DND-41 (cell line): ENCODE measurements around the gene PTPRK.

Experiments
- EZH2 ChIP-seq: IDR thresholded peaks from 3 replicates; pipeline ENCODE4 v1.6.1; 2012; ENCODE audit warnings: borderline replicate concordance, low read depth, mild to moderate bottlenecking, moderate library complexity, low read length, inconsistent platforms; ENCODE audit not compliant: severe bottlenecking
- TF ChIP-seq, protein P1 (sequence below): IDR thresholded peaks from 2 replicates; pipeline ENCODE4 v1.5.1; 2012; ENCODE audit warnings: borderline replicate concordance, low read length, moderate library complexity, mild to moderate bottlenecking; ENCODE audit not compliant: poor library complexity, severe bottlenecking; ENCODE audit errors: extremely low read depth

DNA sequence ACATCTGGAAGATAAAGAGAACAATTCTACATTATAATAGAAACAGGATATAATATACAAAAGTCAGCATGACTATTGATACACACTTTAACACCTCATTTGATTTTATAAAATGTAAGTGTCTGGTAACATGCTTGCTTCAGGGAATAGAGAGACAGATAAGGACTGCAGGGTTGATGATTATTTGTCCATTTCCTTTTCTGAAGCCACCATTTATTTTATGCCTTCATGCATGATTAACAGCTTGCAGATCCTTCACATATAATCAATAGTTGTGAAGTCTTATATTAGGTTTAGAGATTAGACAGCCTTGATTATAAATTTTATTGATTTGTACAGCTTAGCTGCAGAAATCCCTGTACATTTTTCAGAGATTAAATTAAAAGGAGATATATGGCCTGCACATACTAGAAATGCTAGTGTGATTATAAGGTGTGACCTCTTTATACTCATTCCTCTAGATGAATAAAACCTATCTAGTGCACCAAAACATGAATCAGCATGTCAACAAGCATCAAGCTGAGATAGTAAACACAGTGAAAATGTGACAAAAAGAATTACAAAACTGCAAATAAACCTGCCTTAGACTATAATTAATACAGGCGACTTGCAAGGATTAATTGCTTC is 420.7 kb downstream of the PTPRK start:
- TF ChIP-seq, protein P1, sequence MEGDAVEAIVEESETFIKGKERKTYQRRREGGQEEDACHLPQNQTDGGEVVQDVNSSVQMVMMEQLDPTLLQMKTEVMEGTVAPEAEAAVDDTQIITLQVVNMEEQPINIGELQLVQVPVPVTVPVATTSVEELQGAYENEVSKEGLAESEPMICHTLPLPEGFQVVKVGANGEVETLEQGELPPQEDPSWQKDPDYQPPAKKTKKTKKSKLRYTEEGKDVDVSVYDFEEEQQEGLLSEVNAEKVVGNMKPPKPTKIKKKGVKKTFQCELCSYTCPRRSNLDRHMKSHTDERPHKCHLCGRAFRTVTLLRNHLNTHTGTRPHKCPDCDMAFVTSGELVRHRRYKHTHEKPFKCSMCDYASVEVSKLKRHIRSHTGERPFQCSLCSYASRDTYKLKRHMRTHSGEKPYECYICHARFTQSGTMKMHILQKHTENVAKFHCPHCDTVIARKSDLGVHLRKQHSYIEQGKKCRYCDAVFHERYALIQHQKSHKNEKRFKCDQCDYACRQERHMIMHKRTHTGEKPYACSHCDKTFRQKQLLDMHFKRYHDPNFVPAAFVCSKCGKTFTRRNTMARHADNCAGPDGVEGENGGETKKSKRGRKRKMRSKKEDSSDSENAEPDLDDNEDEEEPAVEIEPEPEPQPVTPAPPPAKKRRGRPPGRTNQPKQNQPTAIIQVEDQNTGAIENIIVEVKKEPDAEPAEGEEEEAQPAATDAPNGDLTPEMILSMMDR, result no peak
- no peak for TF ChIP-seq EZH2
